ENCODE measurements around the gene CEP131. TPM values are rescaled to one million over a fixed set of nuclear protein-coding genes. Genes with fewer than 3 reads are reported as not detected.

CEP131 gene
- total and polyA plus RNA-seq, 2 of the 8 experiments (the other 6 are each of a cell fraction or from before 2014, with no cell fraction given), result 5.9 to 23.2 TPM

DNA sequence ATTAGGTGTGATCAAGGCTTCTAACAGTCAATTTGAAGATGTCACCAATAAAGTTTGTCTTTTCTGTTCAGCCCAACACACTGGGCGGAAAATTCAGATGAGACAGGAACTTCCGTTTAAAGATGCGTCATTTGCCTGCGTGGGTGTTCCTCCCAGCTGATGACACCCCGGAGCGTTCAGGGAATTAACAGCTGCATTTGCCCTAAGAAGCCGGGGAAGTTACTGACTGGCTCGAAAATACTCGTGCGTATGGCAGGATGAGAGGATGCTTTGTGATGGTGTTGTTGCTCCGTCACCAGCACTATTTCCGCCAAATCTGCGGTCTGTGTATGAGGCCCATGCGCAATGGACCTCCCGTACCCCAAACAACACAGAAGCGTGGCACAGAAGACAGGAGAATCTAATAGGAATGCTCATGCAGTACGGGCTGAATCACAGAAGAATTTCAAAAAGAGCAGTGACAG lies 69.4 kb downstream of the CEP131 start:
- no peak overlapping the region; the same call in 1 of the 2 replicates for H2AK5ac ChIP-seq (ENCODE audit: low read depth, low read length)
- no peaks in the 10 kb centered on the region for H3K23me2 ChIP-seq (ENCODE audit: low read depth, low read length)
- no peak overlapping the region for H4K91ac ChIP-seq (replicated peaks; ENCODE audit: insufficient read length, low read length)
- no peak overlapping the region for H3K27ac ChIP-seq (ENCODE audit: low read depth, low read length)
- POLR2A ChIA-PET (ENCODE audit: partially characterized antibody), result interaction anchor here (0.9 kb wide), 1 partner anchor 9 kb away, joined by 3 read pairs; no protein-coding TSS in a partner anchor
- DNase-seq (ENCODE audit: low read depth in 1 of 2, low spot score in 2 of 2) (no peak), FAIRE-seq (no peak)
- H3K18ac ChIP-seq (ENCODE audit: extremely low read depth, low read length), result no peak overlapping the region
- no peak overlapping the region for H2BK15ac ChIP-seq (ENCODE audit: low read length)
- no peak overlapping the region for H4K8ac ChIP-seq (ENCODE audit: extremely low read depth, insufficient read depth, low read length)
- no peak overlapping the region for H2BK12ac ChIP-seq (ENCODE audit: low read depth, low read length)
- H3K4ac ChIP-seq (replicated peaks; ENCODE audit: insufficient read length, low read depth, low read length), result no peak overlapping the region
- H3K9ac ChIP-seq (replicated peaks in 1 of 4; ENCODE audit: extremely low read depth in 1 of 4, low read depth in 3 of 4, low read length in 3 of 4), result no peak overlapping the region
- H4K20me1 ChIP-seq (replicated peaks in 1 of 2; ENCODE audit: control insufficient read depth in 1 of 2, insufficient read depth in 2 of 2, low read length in 2 of 2), result no peaks in the 10 kb centered on the region
- H3K14ac ChIP-seq (ENCODE audit: insufficient read length), result no peak overlapping the region
- no peaks in the 10 kb centered on the region for H3K9me3 ChIP-seq (ENCODE audit: insufficient read depth in 2 of 2, low read depth in 1 of 2, low read length in 1 of 2)
- no peak overlapping the region for H4K5ac ChIP-seq (ENCODE audit: insufficient read length, low read depth, low read length)
- H2BK20ac ChIP-seq (ENCODE audit: low read length), result no peak overlapping the region
- H2BK5ac ChIP-seq (ENCODE audit: low read depth, low read length), result no peak overlapping the region
- no peak overlapping the region for H3K56ac ChIP-seq (replicated peaks; ENCODE audit: insufficient read length, low read depth, low read length)
- H3K27me3 ChIP-seq (replicated peaks in 1 of 4; ENCODE audit: control insufficient read depth in 3 of 4, extremely low read depth in 1 of 4, insufficient read depth in 3 of 4, low read length in 3 of 4), result no peaks in the 10 kb centered on the region
- no peak overlapping the region for H2BK120ac ChIP-seq (replicated peaks; ENCODE audit: low read depth, low read length)
- no peaks in the 10 kb centered on the region for H3K79me2 ChIP-seq (ENCODE audit: control insufficient read depth in 1 of 2, insufficient read depth in 2 of 2, low read length in 2 of 2)
- H2AFZ ChIP-seq (ENCODE audit: low read length), result no peak overlapping the region
- no peaks in the 10 kb centered on the region for H3K36me3 ChIP-seq (ENCODE audit: control insufficient read depth in 2 of 4, insufficient read depth in 4 of 4, low read length in 3 of 4)
- 93% methylated on average over 17 of the region's 17 CpGs; no CpG with 5 or more reads in 1 of the 2 experiments for WGBS, 2 experiments (ENCODE audit: extremely low coverage in 1 of 2, insufficient coverage in 1 of 2, insufficient read length in 1 of 2, insufficient replicate concordance in 2 of 2, low coverage in 1 of 2, low lambda C conversion rate in 2 of 2, missing lambda C conversion rate in 1 of 2)
- H3K23ac ChIP-seq (ENCODE audit: insufficient read length), result no peak overlapping the region
- no peaks in the 10 kb centered on the region; a peak in 1 of 7 replicates for H3K4me1 ChIP-seq (replicated peaks in 1 of 4; ENCODE audit: control insufficient read depth in 3 of 4, insufficient read depth in 4 of 4, low read length in 3 of 4)
- H3K79me1 ChIP-seq (ENCODE audit: low read depth, low read length), result no peaks in the 10 kb centered on the region
- no peak overlapping the region for H3K4me2 ChIP-seq (ENCODE audit: insufficient read depth in 1 of 2, low read depth in 2 of 2, low read length in 2 of 2)
- CTCF ChIA-PET (ENCODE audit: partially characterized antibody), result interaction anchor here (4.3 kb wide), 1 partner anchor 11 kb away, joined by 21 read pairs; no protein-coding TSS in a partner anchor
- no peak overlapping the region for H3K4me3 ChIP-seq (ENCODE audit: extremely low read depth in 1 of 4, insufficient read depth in 2 of 4, low read depth in 3 of 4, low read length in 4 of 4)
- TF ChIP-seq CEBPB (IDR thresholded peaks at IDR 0.05; ENCODE audit: low read depth, low read length) (no peak), JUN (IDR thresholded peaks at IDR 0.05; ENCODE audit: low read depth, low read length) (no peak), CHD1 (IDR thresholded peaks at IDR 0.05; ENCODE audit: low read depth, low read length) (no peak), FOSL1 (IDR thresholded peaks at IDR 0.05; ENCODE audit: insufficient read depth, low read depth, low read length) (no peak), YY1 (IDR thresholded peaks at IDR 0.05; ENCODE audit: low read depth, low read length) (no peak), RXRA (IDR thresholded peaks at IDR 0.05; ENCODE audit: insufficient read depth, low read depth, low read length) (no peak), BRCA1 (IDR thresholded peaks at IDR 0.05; ENCODE audit: low read depth, low read length) (no peak), SIX5 (IDR thresholded peaks at IDR 0.05; ENCODE audit: low read depth, low read length) (no peak), TAF1 (IDR thresholded peaks at IDR 0.05; ENCODE audit: low read depth, low read length) (no peak), EGR1 (IDR thresholded peaks at IDR 0.05; ENCODE audit: borderline replicate concordance, low read depth, low read length) (no peak), KDM5A (IDR thresholded peaks at IDR 0.05; ENCODE audit: low read length) (no peak)
- TF ChIP-seq, protein P1, sequence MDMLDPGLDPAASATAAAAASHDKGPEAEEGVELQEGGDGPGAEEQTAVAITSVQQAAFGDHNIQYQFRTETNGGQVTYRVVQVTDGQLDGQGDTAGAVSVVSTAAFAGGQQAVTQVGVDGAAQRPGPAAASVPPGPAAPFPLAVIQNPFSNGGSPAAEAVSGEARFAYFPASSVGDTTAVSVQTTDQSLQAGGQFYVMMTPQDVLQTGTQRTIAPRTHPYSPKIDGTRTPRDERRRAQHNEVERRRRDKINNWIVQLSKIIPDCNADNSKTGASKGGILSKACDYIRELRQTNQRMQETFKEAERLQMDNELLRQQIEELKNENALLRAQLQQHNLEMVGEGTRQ (IDR thresholded peaks at IDR 0.05; ENCODE audit: low read length), result no peak
- TF ChIP-seq, protein P2, sequence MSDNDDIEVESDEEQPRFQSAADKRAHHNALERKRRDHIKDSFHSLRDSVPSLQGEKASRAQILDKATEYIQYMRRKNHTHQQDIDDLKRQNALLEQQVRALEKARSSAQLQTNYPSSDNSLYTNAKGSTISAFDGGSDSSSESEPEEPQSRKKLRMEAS (IDR thresholded peaks at IDR 0.05), result no peak

Measured in H1 (cell line).